Middle frontal gyrus (tissue), 1 donor: ENCODE results near the gene PTCHD1.

Source experiments
- DNase-seq: peaks from one replicate; pipeline ENCODE4 v3.0.0-alpha.2; 2015; ENCODE audit warnings: low spot score; ENCODE audit errors: extremely low spot score

The PTCHD1 gene

DNA sequence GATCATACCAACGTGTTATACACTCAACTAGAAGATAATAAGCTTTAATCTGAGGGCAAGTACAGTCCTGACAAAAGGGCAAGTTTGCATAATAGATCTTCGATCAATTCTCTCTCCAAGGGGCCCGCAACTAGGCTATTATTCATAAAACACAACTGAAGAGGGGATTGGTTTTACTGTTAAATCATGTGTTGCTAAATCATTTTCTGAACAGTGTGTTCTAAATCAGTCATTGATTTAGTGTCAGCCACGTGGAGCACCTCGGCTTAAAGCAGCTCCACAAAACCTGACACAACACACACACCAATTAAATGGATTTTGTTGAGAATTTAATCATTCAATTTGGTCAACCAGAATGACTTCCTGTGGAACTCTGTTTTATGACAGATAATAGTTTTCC is 61.6 kb downstream of the PTCHD1 start:
- DNase-seq, result no peak

DNA sequence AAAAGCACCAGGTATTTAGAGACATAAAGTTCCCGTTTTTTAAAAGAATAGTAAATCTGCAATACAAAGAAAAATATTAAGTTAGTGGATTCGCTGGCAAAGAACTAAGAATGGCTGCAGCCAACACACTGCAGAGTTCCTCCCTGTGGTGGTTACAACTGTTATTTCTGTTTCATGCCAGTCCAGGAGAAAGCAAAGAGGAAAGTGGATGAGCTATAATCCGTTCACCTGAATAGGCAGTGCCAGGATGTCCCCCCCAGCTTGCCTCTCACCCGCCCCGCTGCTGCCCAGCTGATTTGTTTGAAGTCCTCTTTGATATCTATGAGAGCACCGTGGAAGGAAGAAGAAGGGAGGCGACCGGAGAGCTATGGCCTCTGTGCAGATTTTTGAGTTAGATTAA is 63.9 kb downstream of the PTCHD1 start:
- no peak for DNase-seq

DNA sequence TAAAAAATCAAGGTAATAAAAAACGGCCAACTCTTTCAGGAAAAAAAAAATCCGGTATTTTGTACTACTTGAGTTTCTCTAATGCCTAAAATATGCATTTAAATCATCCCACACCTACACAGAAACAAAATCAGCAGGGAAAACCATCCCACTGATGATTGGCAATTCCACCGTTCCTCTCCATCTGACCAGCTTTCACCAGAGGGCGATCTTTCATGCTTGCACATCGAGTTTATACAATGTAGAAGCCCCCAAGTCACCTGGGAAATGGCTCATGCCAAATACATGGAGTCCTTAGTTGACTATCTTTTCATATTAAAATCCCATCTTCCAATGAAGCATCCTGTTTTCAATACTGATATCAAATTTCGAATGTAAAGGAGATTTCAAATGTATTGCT is 69.2 kb downstream of the PTCHD1 start:
- DNase-seq, result no peak

DNA sequence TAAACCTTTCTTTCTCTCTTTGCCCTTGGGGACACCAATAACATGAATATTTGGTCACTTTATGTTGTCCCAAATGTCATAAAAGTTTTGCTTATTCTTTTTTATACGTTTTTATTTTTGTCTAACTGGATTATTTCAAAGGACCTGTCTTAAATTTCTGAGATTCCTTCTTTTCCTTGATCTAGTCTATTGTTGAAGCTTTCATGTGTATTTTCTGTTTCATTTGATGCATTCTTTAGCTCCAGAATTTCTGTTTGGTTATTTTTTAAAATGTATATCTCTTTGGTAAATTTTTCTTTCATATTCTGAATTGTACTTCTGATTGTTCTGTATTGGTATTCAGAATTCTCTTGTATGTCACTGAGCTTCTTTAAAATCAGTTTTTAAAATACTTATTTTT is 88.3 kb downstream of the PTCHD1 start:
- no peak for DNase-seq

DNA sequence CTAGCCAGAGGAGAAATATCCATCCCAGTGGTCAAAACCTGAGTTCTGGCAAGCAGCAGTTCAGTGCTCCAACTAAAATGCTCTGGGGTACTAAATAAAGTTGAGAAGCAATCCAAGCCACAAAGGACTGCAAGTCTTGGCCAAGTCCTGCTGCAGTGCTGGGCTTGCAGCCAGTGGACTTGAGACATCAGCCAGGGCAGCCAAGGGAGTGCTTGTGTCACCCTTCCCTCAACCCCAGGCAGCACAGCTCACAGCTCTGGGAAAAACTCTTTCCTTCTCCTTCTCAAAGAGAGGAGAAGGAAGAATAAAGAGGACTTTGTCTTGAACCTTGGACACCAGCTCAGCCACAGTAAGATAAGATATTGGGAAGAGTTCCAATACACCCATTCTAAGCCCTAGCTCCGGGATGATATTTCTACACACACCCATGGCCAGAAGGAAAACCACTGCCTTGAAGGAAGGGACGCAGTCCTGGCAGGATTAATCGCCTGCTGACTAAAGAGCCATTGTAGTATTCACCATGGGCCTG is 99.8 kb downstream of the PTCHD1 start:
- DNase-seq, result no peak

DNA sequence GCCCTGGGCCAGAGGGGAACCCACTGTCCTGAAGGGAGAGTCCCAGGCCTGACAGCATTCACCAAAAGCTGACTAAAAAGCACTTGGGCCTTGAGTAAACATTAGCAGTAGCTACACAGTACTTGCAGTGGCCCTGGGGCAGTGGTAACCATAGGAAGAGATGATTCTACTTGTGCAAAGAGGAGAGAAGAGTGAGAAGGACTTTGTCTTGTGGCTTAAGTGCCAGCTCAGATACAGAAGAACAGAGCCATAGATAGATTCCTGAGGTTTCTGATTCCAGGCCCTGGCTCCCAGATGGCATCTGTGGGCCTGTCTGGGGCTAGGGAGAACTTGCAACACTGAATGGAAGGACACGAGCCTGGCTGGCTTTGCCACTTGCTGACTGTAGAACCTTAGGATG is 100.5 kb downstream of the PTCHD1 start:
- DNase-seq, result no peak

DNA sequence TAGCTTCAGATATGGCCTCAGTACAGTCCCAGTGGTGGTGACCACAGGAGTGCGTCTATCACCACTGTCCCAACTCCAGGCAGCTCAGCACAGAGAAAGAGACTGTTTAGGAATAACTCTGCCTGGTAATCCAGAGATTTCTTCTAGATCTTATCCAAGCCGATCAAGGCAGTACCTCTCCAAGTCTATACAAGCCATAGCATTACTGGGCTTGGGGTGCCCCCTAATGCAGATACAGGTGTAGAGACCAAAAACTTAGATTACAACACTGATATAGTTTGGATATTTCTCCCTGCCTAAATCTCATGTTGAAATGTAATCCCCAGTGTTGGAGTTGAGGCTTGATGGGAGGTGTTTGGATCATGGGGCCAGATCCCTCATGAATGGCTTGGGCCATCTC is 100.9 kb downstream of the PTCHD1 start:
- DNase-seq, result no peak

DNA sequence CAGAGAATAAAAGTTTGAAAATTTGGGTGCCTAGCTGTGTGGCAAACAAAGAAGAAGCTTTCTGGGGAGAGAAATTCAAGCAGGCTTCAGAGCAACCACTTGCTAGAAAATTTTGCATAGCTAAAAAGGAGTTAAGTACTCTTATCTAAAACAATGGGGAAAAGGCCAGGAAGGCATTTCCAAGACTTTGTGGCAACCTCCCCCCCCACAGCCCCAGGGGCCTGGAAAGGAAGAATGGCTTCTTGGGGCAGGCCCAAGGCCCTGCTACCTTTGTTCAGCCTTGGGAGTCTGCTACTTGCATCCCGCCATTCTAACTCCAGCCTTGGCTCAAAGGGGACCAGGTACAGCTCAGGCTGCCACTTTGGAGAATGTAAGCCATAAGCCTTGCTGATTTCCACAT is 102.2 kb downstream of the PTCHD1 start:
- no peak for DNase-seq

DNA sequence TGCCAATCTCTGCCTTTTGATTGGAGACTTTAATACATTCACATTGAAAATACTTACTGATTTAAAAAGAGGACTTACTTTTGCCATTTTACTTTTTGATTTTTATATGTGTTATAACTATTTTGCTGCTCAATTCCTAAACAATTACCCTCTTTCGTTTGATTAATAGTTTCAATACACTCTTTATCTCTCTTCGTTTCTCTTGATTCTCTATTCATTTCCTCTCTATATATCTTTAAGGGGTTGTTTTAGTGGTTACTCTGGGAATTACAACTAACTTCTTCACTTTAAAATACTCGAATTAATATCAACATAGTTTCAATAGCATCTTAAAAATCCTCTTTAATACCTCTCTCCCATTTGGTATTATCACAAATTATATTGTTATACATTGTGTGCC is 116.6 kb downstream of the PTCHD1 start:
- no peak for DNase-seq
